ENCODE measurements around the gene AKAP1.

DNA sequence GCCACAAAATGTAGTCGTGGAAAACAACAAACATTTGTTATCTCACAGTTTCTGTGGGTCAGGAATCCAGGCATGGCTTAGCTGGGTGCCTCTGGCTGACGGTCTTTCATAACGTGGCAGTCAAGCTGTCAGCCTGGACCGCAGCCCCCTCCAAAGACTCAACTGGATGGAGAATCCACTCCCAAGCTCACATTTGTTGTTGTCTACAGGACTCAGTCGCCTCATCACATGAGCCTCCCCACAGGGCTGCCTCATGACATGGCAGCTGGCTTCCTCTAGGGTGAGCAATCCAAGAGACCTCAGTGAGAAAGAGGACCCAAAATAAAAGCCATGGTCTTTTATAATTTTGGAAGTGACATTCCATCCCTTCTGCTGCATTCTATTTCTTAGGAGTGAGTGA, 34.7 kb upstream of the AKAP1 start:
- no peak for TF ChIP-seq NRF1 (IDR thresholded peaks at IDR 0.05; ENCODE audit: low read depth, low read length)
- TF ChIP-seq TAF1 (IDR thresholded peaks at IDR 0.05; ENCODE audit: borderline replicate concordance, low read depth, low read length): no peak
- no peak for TF ChIP-seq POLR2AphosphoS5 (IDR thresholded peaks at IDR 0.05; ENCODE audit: low read depth, low read length)
- TF ChIP-seq EZH2phosphoT487 (IDR thresholded peaks at IDR 0.05; ENCODE audit: borderline replicate concordance, low read depth): no peak
- TF ChIP-seq, protein P1, sequence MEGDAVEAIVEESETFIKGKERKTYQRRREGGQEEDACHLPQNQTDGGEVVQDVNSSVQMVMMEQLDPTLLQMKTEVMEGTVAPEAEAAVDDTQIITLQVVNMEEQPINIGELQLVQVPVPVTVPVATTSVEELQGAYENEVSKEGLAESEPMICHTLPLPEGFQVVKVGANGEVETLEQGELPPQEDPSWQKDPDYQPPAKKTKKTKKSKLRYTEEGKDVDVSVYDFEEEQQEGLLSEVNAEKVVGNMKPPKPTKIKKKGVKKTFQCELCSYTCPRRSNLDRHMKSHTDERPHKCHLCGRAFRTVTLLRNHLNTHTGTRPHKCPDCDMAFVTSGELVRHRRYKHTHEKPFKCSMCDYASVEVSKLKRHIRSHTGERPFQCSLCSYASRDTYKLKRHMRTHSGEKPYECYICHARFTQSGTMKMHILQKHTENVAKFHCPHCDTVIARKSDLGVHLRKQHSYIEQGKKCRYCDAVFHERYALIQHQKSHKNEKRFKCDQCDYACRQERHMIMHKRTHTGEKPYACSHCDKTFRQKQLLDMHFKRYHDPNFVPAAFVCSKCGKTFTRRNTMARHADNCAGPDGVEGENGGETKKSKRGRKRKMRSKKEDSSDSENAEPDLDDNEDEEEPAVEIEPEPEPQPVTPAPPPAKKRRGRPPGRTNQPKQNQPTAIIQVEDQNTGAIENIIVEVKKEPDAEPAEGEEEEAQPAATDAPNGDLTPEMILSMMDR (IDR thresholded peaks at IDR 0.05): no peak; the same call in 1 of the 2 replicates
- no peak for TF ChIP-seq EP300 (IDR thresholded peaks at IDR 0.05; ENCODE audit: borderline replicate concordance in 1 of 2, low read depth in 1 of 2, low read length in 1 of 2)

All from SK-N-SH (cell line).